H9 (cell line): Measurements from ENCODE around the gene DUS4L. TPM values are rescaled to one million over a fixed set of nuclear protein-coding genes. Genes with fewer than 3 reads are reported as not detected.

ENCODE experiments used
- DNase-seq: peaks from one replicate; pipeline ENCODE4 v3.0.0-alpha.2; 2017
- H2AFZ ChIP-seq: one replicate; pipeline ENCODE4 v1.6.1; 2013; ENCODE audit warnings: mild to moderate bottlenecking, low read length, control low read depth, moderate library complexity
- H2AK5ac ChIP-seq: 2 replicates; pipeline ENCODE4 v1.6.1; 2013; ENCODE audit warnings: low read length, control low read depth, mixed read lengths; ENCODE audit not compliant: insufficient read length
- H2BK120ac ChIP-seq: one replicate; pipeline ENCODE4 v1.6.1; 2013; ENCODE audit warnings: low read depth, mild to moderate bottlenecking, low read length, control low read depth, inconsistent platforms; ENCODE audit not compliant: poor library complexity, severe bottlenecking
- H2BK12ac ChIP-seq: 2 replicates; pipeline ENCODE4 v1.6.1; 2013; ENCODE audit warnings: low read length, control low read depth, mixed read lengths, low read depth; ENCODE audit not compliant: insufficient read length
- H2BK15ac ChIP-seq: 2 replicates; pipeline ENCODE4 v1.6.1; 2013; ENCODE audit warnings: low read depth, low read length, control low read depth
- H2BK20ac ChIP-seq: one replicate; pipeline ENCODE4 v1.6.1; 2013; ENCODE audit warnings: low read depth, mild to moderate bottlenecking, low read length, control low read depth, inconsistent platforms; ENCODE audit not compliant: poor library complexity, severe bottlenecking
- H2BK5ac ChIP-seq: 2 replicates; pipeline ENCODE4 v1.6.1; 2013; ENCODE audit warnings: low read length, control low read depth, mixed read lengths; ENCODE audit not compliant: insufficient read length
- H3K14ac ChIP-seq: 2 replicates; pipeline ENCODE4 v1.6.1; 2013; ENCODE audit warnings: low read length, control low read depth; ENCODE audit not compliant: insufficient read depth
- H3K18ac ChIP-seq: 2 replicates; pipeline ENCODE4 v1.6.1; 2013; ENCODE audit warnings: low read depth, mild to moderate bottlenecking, mixed read lengths, low read length, control low read depth; ENCODE audit not compliant: insufficient read length
- H3K23ac ChIP-seq: 2 replicates; pipeline ENCODE4 v1.6.1; 2013; ENCODE audit warnings: low read length, control low read depth, mixed read lengths, low read depth; ENCODE audit not compliant: insufficient read length
- H3K23me2 ChIP-seq: 2 replicates; pipeline ENCODE4 v1.6.1; 2013; ENCODE audit warnings: low read depth, mild to moderate bottlenecking, mixed read lengths, low read length, control low read depth; ENCODE audit not compliant: insufficient read length, poor library complexity, severe bottlenecking
- H3K27ac ChIP-seq: 2 replicates; pipeline ENCODE4 v1.5.1; 2013; ENCODE audit warnings: low read length, control low read depth, mixed read lengths, low read depth; ENCODE audit not compliant: insufficient read length
- H3K27me3 ChIP-seq: 2 replicates; pipeline ENCODE4 v1.6.1; 2013; ENCODE audit warnings: low read length, control low read depth, inconsistent platforms; ENCODE audit not compliant: insufficient read depth
- H3K4ac ChIP-seq: 2 replicates; pipeline ENCODE4 v1.6.1; 2013; ENCODE audit warnings: low read depth, mild to moderate bottlenecking, control low read depth, inconsistent platforms, low read length, moderate library complexity
- H3K4me1 ChIP-seq: 2 replicates; pipeline ENCODE4 v1.6.1; 2013; ENCODE audit warnings: low read length, control low read depth, inconsistent platforms; ENCODE audit not compliant: insufficient read depth
- H3K4me2 ChIP-seq: 2 replicates; pipeline ENCODE4 v1.6.1; 2013; ENCODE audit warnings: low read length, control low read depth, mixed read lengths; ENCODE audit not compliant: insufficient read length, insufficient read depth
- H3K56ac ChIP-seq: 2 replicates; pipeline ENCODE4 v1.6.1; 2013; ENCODE audit warnings: low read depth, mild to moderate bottlenecking, mixed read lengths, low read length, control low read depth; ENCODE audit not compliant: insufficient read length
- H3K79me1 ChIP-seq: 2 replicates; pipeline ENCODE4 v1.6.1; 2013; ENCODE audit warnings: low read depth, mild to moderate bottlenecking, moderate library complexity, low read length, control low read depth, inconsistent platforms; ENCODE audit not compliant: insufficient read depth, poor library complexity, severe bottlenecking
- H3K79me2 ChIP-seq: 2 replicates; pipeline ENCODE4 v1.6.1; 2013; ENCODE audit warnings: low read length, control low read depth, inconsistent platforms; ENCODE audit not compliant: insufficient read depth
- H3K9ac ChIP-seq: 2 replicates; pipeline ENCODE4 v1.6.1; 2013; ENCODE audit warnings: low read length, control low read depth, mixed read lengths; ENCODE audit not compliant: insufficient read length; ENCODE audit errors: extremely low read depth
- H3K9me3 ChIP-seq: one replicate; pipeline ENCODE4 v1.6.1; 2013; ENCODE audit warnings: low read depth, low read length, inconsistent platforms; ENCODE audit not compliant: control insufficient read depth
- H3T11ph ChIP-seq: one replicate; pipeline ENCODE4 v1.6.1; 2013; ENCODE audit warnings: mild to moderate bottlenecking, low read length, control low read depth, inconsistent platforms
- H4K20me1 ChIP-seq: one replicate; pipeline ENCODE4 v1.6.1; 2013; ENCODE audit not compliant: control insufficient read depth, insufficient read length, insufficient read depth
- H4K5ac ChIP-seq: 2 replicates; pipeline ENCODE4 v1.6.1; 2013; ENCODE audit warnings: low read depth, mild to moderate bottlenecking, mixed read lengths, low read length, control low read depth; ENCODE audit not compliant: insufficient read length
- H4K8ac ChIP-seq: replicated peaks from 2 replicates; pipeline ENCODE4 v1.6.1; 2013; ENCODE audit warnings: low read length, control low read depth, mixed read lengths, low read depth; ENCODE audit not compliant: insufficient read length
- H4K91ac ChIP-seq: 2 replicates; pipeline ENCODE4 v1.6.1; 2013; ENCODE audit warnings: low read depth, mild to moderate bottlenecking, moderate library complexity, mixed read lengths, low read length, control low read depth; ENCODE audit not compliant: insufficient read length
- H3K27ac Mint-ChIP-seq, 3 experiments: 2 replicates in 2 of 3; 3 replicates in 1 of 3; pipeline ENCODE4 v1.8.0; 2020 to 2021; ENCODE audit warnings: mixed read lengths in 3 of 3, mild to moderate bottlenecking in 1 of 3, moderate library complexity in 1 of 3
- H3K27me3 Mint-ChIP-seq: 2 replicates; pipeline ENCODE4 v1.8.0; 2021; ENCODE audit warnings: low read depth, mild to moderate bottlenecking, moderate library complexity, mixed read lengths
- H3K36me3 Mint-ChIP-seq, 3 experiments: 2 replicates in 2 of 3; 3 replicates in 1 of 3; pipeline ENCODE4 v1.8.0; 2020 to 2021; ENCODE audit warnings: low read depth in 3 of 3, mixed read lengths in 3 of 3; ENCODE audit not compliant: insufficient read depth in 1 of 3
- H3K4me1 Mint-ChIP-seq, 2 experiments: 2 replicates each; pipeline ENCODE4 v1.8.0; 2020; ENCODE audit warnings: mixed read lengths in 2 of 2
- H3K4me3 Mint-ChIP-seq, 2 experiments: 2 replicates in 1 of 2; 3 replicates in 1 of 2; pipeline ENCODE4 v1.8.0; 2020 to 2021; ENCODE audit warnings: mild to moderate bottlenecking in 2 of 2, mixed read lengths in 2 of 2, moderate library complexity in 1 of 2
- H3K9me3 Mint-ChIP-seq, 2 experiments: 2 replicates in 1 of 2; 3 replicates in 1 of 2; pipeline ENCODE4 v1.8.0; 2020; ENCODE audit warnings: mild to moderate bottlenecking in 2 of 2, mixed read lengths in 2 of 2, moderate library complexity in 1 of 2
- CTCF ChIP-seq: fragments of 200-600 bp; sonication (generic); conservative IDR thresholded peaks from 3 replicates; pipeline ENCODE4 v1.8.0; 2021; ENCODE audit warnings: antibody characterized with exemption, mild to moderate bottlenecking
- WGBS: extraction: QIAGEN DNeasy Blood & Tissue Kit; methylation state at CpG from one replicate; pipeline ENCODE4 v1.1.7; 2013; ENCODE audit warnings: missing lambda C conversion rate, low lambda C conversion rate, mixed read lengths; ENCODE audit not compliant: insufficient read length; ENCODE audit errors: extremely low coverage; 5-methylcytosine and 5-hydroxymethylcytosine counted together
- total RNA-seq: library from RNA; stranded (reverse); gene quantifications from 2 replicates; pipeline ENCODE4 v1.2.1, GENCODE V29; 2021

Gene DUS4L
- total RNA-seq, 1 experiment from 2014 or later: 10.8 TPM

DNA sequence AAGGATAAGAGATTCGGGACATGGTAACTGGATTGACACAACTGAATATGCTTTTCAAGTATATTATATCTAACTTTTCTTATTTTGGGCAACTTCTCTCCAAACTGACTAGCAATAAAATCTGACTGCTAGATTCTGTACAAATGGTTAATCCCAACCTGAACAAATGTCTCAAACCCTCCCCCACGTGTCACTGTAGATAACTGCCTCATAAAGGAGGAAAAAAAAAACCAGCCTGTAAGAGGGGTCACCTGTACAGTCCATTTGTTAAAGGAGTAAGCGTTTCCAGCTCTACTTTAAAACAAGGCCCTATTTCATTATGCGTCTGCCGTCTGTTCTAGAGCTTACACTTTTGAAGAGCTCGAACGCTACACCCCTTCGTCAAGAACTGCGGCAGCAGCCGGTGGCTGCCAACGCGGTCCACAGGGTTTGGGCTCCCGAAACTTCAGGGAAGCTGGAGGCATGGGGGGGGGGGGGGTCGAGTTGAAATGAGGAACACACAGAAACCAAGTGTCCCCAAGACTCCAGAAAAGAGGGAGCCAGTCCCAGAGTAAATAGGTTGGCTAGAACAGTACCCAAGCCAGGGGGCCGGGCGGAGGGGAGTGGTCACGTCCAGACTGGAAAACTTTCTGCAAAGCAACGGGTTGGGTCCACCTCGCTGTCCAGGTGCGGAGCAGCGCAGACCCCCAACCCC, 543 bp upstream of the DUS4L start:
- peak overlapping the region; percentile 93 to 99 (median 97); a peak in 5 of 7 replicates for H3K27ac Mint-ChIP-seq
- WGBS: no CpG with 5 or more reads among the region's 21 CpGs
- Histone ChIP-seq H3K4me2 (peak overlapping the region; percentile 93), H2BK5ac (no peak overlapping the region), H3T11ph (no peak overlapping the region), H3K4me1 (no peaks in the 10 kb centered on the region), H3K56ac (no peak overlapping the region), H3K14ac (peak overlapping the region; percentile 64; the same call in 1 of the 2 replicates), H3K27me3 (no peaks in the 10 kb centered on the region), H4K91ac (no peak overlapping the region), H3K79me2 (no peaks in the 10 kb centered on the region; the same call in 1 of the 2 replicates), H2BK20ac (no peak overlapping the region), H4K5ac (no peak overlapping the region), H3K27ac (no peak overlapping the region), H3K18ac (peak overlapping the region; percentile 77), H3K4ac (no peak overlapping the region), H2BK12ac (no peak overlapping the region), H3K79me1 (no peaks in the 10 kb centered on the region), H2BK15ac (no peak overlapping the region), H3K23me2 (peaks cover 6% of the 10 kb centered on the region), H3K9ac (peak overlapping the region; percentile 78), H3K9me3 (no peaks in the 10 kb centered on the region), H2AFZ (no peak overlapping the region), H2BK120ac (no peak overlapping the region), H4K8ac (no peak overlapping the region), H3K23ac (no peak overlapping the region), H4K20me1 (no peaks in the 10 kb centered on the region), H2AK5ac (no peak overlapping the region)
- H3K4me3 Mint-ChIP-seq: peak overlapping the region; percentile 84 to 93
- H3K36me3 Mint-ChIP-seq: peaks cover 0 to 10% (median 7%) of the 10 kb centered on the region in 3 experiments; a peak in 4 of 7 replicates
- H3K4me1 Mint-ChIP-seq: peaks cover 23 to 24% of the 10 kb centered on the region in 2 experiments
- DNase-seq: no peak
- H3K27me3 Mint-ChIP-seq: peaks cover 2% of the 10 kb centered on the region; the same call in 1 of the 2 replicates
- no peaks in the 10 kb centered on the region for H3K9me3 Mint-ChIP-seq
- no peak for TF ChIP-seq CTCF
